ENCODE data around the gene KRT78.
A peak's percentile ranks its signal among the peaks of the same experiment; 100 is the strongest.

The KRT78 gene

DNA sequence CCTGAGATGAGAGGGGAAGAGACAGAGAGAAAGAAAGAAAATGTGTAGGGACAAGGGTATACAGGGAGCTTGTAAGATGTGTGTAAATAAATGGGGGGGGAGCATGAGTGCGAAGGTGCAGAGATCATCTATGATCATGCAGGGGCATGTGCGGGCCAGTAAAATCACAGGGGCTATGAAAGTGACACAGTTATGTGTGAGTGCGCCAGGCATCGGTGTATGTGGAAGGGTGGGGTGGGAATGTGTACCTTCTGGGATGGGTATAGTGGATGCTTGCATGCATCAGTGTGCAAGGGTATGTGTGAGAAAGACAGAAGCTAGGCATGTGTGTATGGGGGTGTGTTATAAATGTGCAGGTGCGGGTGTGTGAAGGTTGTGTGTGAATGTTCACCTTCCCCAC lies 18.4 kb upstream of the KRT78 start:
- TF ChIP-seq CTCF (IDR thresholded peaks at IDR 0.05; ENCODE audit: low read depth, low read length) (no peak), POLR2A (IDR thresholded peaks at IDR 0.05; ENCODE audit: extremely low read depth, insufficient read length) (no peak), MAX (IDR thresholded peaks at IDR 0.05; ENCODE audit: low read depth, low read length) (no peak), MYC (IDR thresholded peaks at IDR 0.05; ENCODE audit: low read depth, low read length) (no peak)
- no peak overlapping the region for H3K4me3 ChIP-seq (ENCODE audit: low read depth, low read length)
- no peak for DNase-seq (ENCODE audit: low read depth)

DNA sequence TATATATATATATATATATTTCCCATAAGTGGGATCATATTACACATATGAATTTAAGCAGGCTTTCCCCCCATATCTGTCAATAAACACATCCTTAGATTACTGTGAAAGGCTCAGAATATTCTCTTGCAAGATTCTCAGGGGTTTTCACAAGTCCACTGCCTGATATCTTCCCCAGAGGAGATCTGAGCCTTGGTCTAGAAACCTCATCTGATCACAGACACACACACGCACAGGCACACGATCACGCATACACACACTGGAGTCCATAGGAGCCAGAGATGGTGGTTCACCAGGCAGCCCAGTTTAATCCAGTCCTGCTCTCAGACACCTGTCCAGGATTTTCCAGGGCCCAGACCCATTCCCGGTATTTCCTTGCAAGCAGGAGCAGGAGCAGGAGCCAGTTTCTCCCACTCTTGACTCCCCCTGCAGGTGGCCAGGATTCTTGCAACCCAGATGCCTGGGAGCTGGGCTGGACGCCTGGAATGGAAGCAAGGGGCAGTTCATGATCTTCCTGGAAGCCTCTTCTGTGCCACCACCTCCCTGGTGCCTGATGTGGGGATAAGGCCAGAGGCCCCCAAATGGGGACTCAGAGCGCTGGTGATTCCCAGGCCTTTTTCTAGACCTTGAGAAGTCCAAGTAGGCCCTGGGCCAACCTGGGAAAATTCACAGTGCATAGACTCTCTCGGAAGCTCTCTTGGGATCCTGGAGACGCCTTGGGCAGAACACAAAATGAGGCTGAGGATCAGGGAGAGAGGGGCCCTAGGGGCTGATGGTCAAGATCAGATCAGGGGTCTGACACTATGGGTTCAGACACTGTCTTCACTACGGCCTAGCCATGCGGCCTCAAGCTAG lies 16.5 kb upstream of the KRT78 start:
- TF ChIP-seq CTCF (IDR thresholded peaks at IDR 0.05; ENCODE audit: low read depth, low read length) (peak; percentile 86), MAX (IDR thresholded peaks at IDR 0.05; ENCODE audit: low read depth, low read length) (no peak), MYC (IDR thresholded peaks at IDR 0.05; ENCODE audit: low read depth, low read length) (no peak)
- H3K4me3 ChIP-seq (ENCODE audit: low read depth, low read length): no peak overlapping the region
- DNase-seq (ENCODE audit: low read depth): peak; percentile 56

DNA sequence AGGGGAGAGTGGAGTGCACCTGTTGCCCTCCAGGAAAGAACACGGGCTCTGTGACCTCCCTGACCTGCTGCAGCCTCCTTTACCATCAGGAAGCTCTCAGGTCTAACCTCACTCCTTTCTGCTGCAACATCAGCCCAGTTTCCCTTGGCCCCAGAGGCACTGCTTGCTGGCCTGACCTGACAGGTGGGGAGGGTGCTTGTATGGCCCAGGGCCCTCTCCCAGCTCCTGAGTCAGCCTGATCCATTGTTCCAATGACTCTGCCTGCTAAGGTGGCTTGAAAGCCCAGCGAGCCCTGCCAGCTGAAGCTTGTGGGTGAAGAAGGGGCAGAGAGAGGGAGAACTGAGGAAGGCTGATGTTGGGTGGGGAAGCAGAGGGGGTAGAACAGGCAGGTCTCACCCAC lies 13.2 kb upstream of the KRT78 start:
- no peak for DNase-seq (ENCODE audit: low read depth)
- H3K4me3 ChIP-seq (ENCODE audit: low read depth, low read length): no peak overlapping the region
- TF ChIP-seq POLR2A (IDR thresholded peaks at IDR 0.05; ENCODE audit: extremely low read depth, insufficient read length) (no peak), MAX (IDR thresholded peaks at IDR 0.05; ENCODE audit: low read depth, low read length) (no peak), MYC (IDR thresholded peaks at IDR 0.05; ENCODE audit: low read depth, low read length) (no peak), CTCF (IDR thresholded peaks at IDR 0.05; ENCODE audit: low read depth, low read length) (no peak)

- H3K4me3 ChIP-seq (ENCODE audit: low read depth, low read length): no peak overlapping the region
- TF ChIP-seq POLR2A (IDR thresholded peaks at IDR 0.05; ENCODE audit: extremely low read depth, insufficient read length) (no peak), MAX (IDR thresholded peaks at IDR 0.05; ENCODE audit: low read depth, low read length) (no peak), MYC (IDR thresholded peaks at IDR 0.05; ENCODE audit: low read depth, low read length) (no peak), CTCF (IDR thresholded peaks at IDR 0.05; ENCODE audit: low read depth, low read length) (no peak)
- no peak for DNase-seq (ENCODE audit: low read depth)
Measured at GRCh38 chr12:52861511-52861910, 12.7 kb upstream of the KRT78 start.

- no peak for TF ChIP-seq MAX (IDR thresholded peaks at IDR 0.05; ENCODE audit: low read depth, low read length)
- TF ChIP-seq CTCF (IDR thresholded peaks at IDR 0.05; ENCODE audit: low read depth, low read length): no peak
- TF ChIP-seq MYC (IDR thresholded peaks at IDR 0.05; ENCODE audit: low read depth, low read length): no peak
- no peak for TF ChIP-seq POLR2A (IDR thresholded peaks at IDR 0.05; ENCODE audit: extremely low read depth, insufficient read length)
- DNase-seq (ENCODE audit: low read depth): peak; percentile 26
- no peak overlapping the region for H3K4me3 ChIP-seq (ENCODE audit: low read depth, low read length)
Measured at GRCh38 chr12:52860102-52860823, 11.5 kb upstream of the KRT78 start.

All from NB4 (cell line).